ENCODE data around the gene ROBO2. TPM values are rescaled to one million over a fixed set of nuclear protein-coding genes. Genes with fewer than 3 reads are reported as not detected.
A peak's percentile ranks its signal among the peaks of the same experiment; 100 is the strongest.

ROBO2 gene
- total and polyA plus RNA-seq, 2 experiments from 2014 or later: 1.5 to 7.8 TPM

GRCh38 chr3:77281721-77282120 lies 241.8 kb downstream of the ROBO2 start:
- no peaks in the 10 kb centered on the region for H3K36me3 ChIP-seq (ENCODE audit: insufficient read depth)
- peaks cover 28% of the 10 kb centered on the region for H3K4me1 ChIP-seq (ENCODE audit: insufficient read depth)
- H3F3A ChIP-seq (replicated peaks; ENCODE audit: low read depth): no peaks in the 10 kb centered on the region
- H3K27ac Mint-ChIP-seq: no peak overlapping the region
- no peak overlapping the region for H3K4me3 ChIP-seq
- H4K20me1 ChIP-seq (replicated peaks; ENCODE audit: insufficient read depth): no peaks in the 10 kb centered on the region
- H3K9me2 ChIP-seq (ENCODE audit: insufficient read depth): no peaks in the 10 kb centered on the region
- no peaks in the 10 kb centered on the region for H3K36me3 Mint-ChIP-seq (ENCODE audit: low read depth)
- H3K79me2 ChIP-seq (replicated peaks; ENCODE audit: insufficient read depth): no peaks in the 10 kb centered on the region
- H3K27me3 Mint-ChIP-seq (ENCODE audit: insufficient read depth, low read depth, poor library complexity): peaks cover 5% of the 10 kb centered on the region
- ATAC-seq (peak; percentile 82), DNase-seq (ENCODE audit: low spot score) (peak; percentile 67)
- no peaks in the 10 kb centered on the region for H3K27me3 ChIP-seq (ENCODE audit: insufficient read depth)
- no peak overlapping the region for H2AFZ ChIP-seq
- H3K4me2 ChIP-seq: no peak overlapping the region
- peaks cover 7% of the 10 kb centered on the region; the same call in 2 of the 3 replicates for H3K9me3 Mint-ChIP-seq
- H3K4me3 Mint-ChIP-seq: no peak overlapping the region
- no peak for TF ChIP-seq JUNB (IDR thresholded peaks at IDR 0.05; ENCODE audit: unreplicated experiment)
- TF ChIP-seq POLR2AphosphoS5 (IDR thresholded peaks at IDR 0.05; ENCODE audit: low read depth): no peak
- no peak for TF ChIP-seq EZH2 (IDR thresholded peaks at IDR 0.05; ENCODE audit: low read depth, unreplicated experiment)
- TF ChIP-seq CTCF (conservative IDR thresholded peaks at IDR 0.05; ENCODE audit: low read depth in 2 of 2): no peak
- no peak for TF ChIP-seq ETS1 (IDR thresholded peaks at IDR 0.05)
- no peak for TF ChIP-seq EZH2phosphoT487 (IDR thresholded peaks at IDR 0.05; ENCODE audit: unreplicated experiment)
- no peak for TF ChIP-seq NANOG (IDR thresholded peaks at IDR 0.05; ENCODE audit: borderline replicate concordance)
- no peak overlapping the region for H3K27ac ChIP-seq (ENCODE audit: low read depth)
- H3K4me1 Mint-ChIP-seq: peaks cover 18% of the 10 kb centered on the region; the same call in 2 of the 3 replicates

- Histone ChIP-seq H3K79me2 (replicated peaks; ENCODE audit: insufficient read depth) (no peaks in the 10 kb centered on the region), H3K9me2 (ENCODE audit: insufficient read depth) (no peaks in the 10 kb centered on the region), H3K4me1 (ENCODE audit: insufficient read depth) (peaks cover 28% of the 10 kb centered on the region), H4K20me1 (replicated peaks; ENCODE audit: insufficient read depth) (no peaks in the 10 kb centered on the region), H3K4me2 (no peak overlapping the region), H2AFZ (no peak overlapping the region), H3K4me3 (no peak overlapping the region), H3K36me3 (ENCODE audit: insufficient read depth) (no peaks in the 10 kb centered on the region), H3F3A (replicated peaks; ENCODE audit: low read depth) (no peaks in the 10 kb centered on the region), H3K27ac (ENCODE audit: low read depth) (no peak overlapping the region), H3K27me3 (ENCODE audit: insufficient read depth) (no peaks in the 10 kb centered on the region)
- peaks cover 5% of the 10 kb centered on the region for H3K27me3 Mint-ChIP-seq (ENCODE audit: insufficient read depth, low read depth, poor library complexity)
- DNase-seq (ENCODE audit: low spot score) (no peak), ATAC-seq (no peak)
- no peaks in the 10 kb centered on the region for H3K9me3 Mint-ChIP-seq
- no peak overlapping the region for H3K4me3 Mint-ChIP-seq
- H3K27ac Mint-ChIP-seq: no peak overlapping the region
- H3K4me1 Mint-ChIP-seq: peaks cover 20% of the 10 kb centered on the region; the same call in 2 of the 3 replicates
- no peaks in the 10 kb centered on the region for H3K36me3 Mint-ChIP-seq (ENCODE audit: low read depth)
- TF ChIP-seq POLR2AphosphoS5 (IDR thresholded peaks at IDR 0.05; ENCODE audit: low read depth): no peak
- TF ChIP-seq REST (IDR thresholded peaks at IDR 0.05; ENCODE audit: unreplicated experiment): no peak
- TF ChIP-seq NANOG (IDR thresholded peaks at IDR 0.05; ENCODE audit: borderline replicate concordance): no peak
- TF ChIP-seq JUNB (IDR thresholded peaks at IDR 0.05; ENCODE audit: unreplicated experiment): no peak
- no peak for TF ChIP-seq ZNF114 (CRISPR knock-in tag; IDR thresholded peaks at IDR 0.05)
- TF ChIP-seq EZH2 (IDR thresholded peaks at IDR 0.05; ENCODE audit: low read depth, unreplicated experiment): no peak
- no peak for TF ChIP-seq CREB1 (CRISPR knock-in tag; IDR thresholded peaks at IDR 0.05; ENCODE audit: low read depth)
- no peak for TF ChIP-seq ETS1 (IDR thresholded peaks at IDR 0.05)
- TF ChIP-seq ZNF331 (CRISPR knock-in tag; IDR thresholded peaks at IDR 0.05; ENCODE audit: low read depth): no peak
- no peak for TF ChIP-seq EZH2phosphoT487 (IDR thresholded peaks at IDR 0.05; ENCODE audit: unreplicated experiment)
Measured at GRCh38 chr3:77283108-77283507, 243.2 kb downstream of the ROBO2 start.
